HepG2 (cell line): ENCODE results near the gene CCSER2. TPM values are rescaled to one million over a fixed set of nuclear protein-coding genes. Genes with fewer than 3 reads are reported as not detected.

Experiments
- ATAC-seq: fragments of 200-7000 bp; cut with Tn5 transposase; 3 replicates; pipeline ENCODE4 v1.9.1; 2020; ENCODE audit warnings: mild to moderate bottlenecking, moderate library complexity
- BruUV-seq: library from RNA; stranded (reverse); fragments of 400-500 nt; replicated peaks from 2 replicates; lab custom pipeline; 2021; lab: Mats Ljungman, UMichigan
- CTCF ChIA-PET: fragments of 300-600 bp; formaldehyde crosslinking; extraction: SDS; loops from one replicate; lab custom pipeline; 2021; ENCODE audit warnings: low total read pairs, inconsistent platforms, low intra/inter-chr PET ratio; lab: Yijun Ruan, JAX
- POLR2A ChIA-PET: fragments of 350-600 bp; sonication (Branson Sonifier 250); formaldehyde crosslinking; loops from one replicate; lab custom pipeline; 2020; ENCODE audit warnings: antibody characterized with exemption, inconsistent platforms; lab: Yijun Ruan, JAX
- DNase-seq: peaks from one replicate; pipeline ENCODE4 v3.0.0-alpha.2; 2015; ENCODE audit warnings: low spot score
- FAIRE-seq: peaks from 3 replicates; lab custom pipeline; 2011; peaks lifted over from hg19 to GRCh38; lab: Jason Lieb, UNC
- H2AFZ ChIP-seq: one replicate; pipeline ENCODE4 v1.6.1; 2011; ENCODE audit warnings: low read length, inconsistent platforms
- H3K27ac ChIP-seq: fragments of 300-600 bp; 3 replicates; pipeline ENCODE4 v1.8.0; 2011; ENCODE audit warnings: mixed run types, mild to moderate bottlenecking, mixed read lengths, low read length, inconsistent platforms; ENCODE audit not compliant: insufficient read depth; ENCODE audit errors: extremely low read length
- H3K27me3 ChIP-seq, 2 experiments: fragments of 200-600 bp in 1 of 2; 2 replicates in 1 of 2; 3 replicates in 1 of 2; pipeline versions ENCODE4 v1.6.0 to v1.8.0; 2011; ENCODE audit warnings: low read length in 2 of 2, mild to moderate bottlenecking in 2 of 2, moderate library complexity in 2 of 2, inconsistent platforms in 1 of 2; ENCODE audit not compliant: insufficient read depth in 2 of 2, control insufficient read depth in 1 of 2
- H3K36me3 ChIP-seq, 2 experiments: fragments of 200-600 bp in 1 of 2; replicated peaks in 1 of 2; 2 replicates in 1 of 2; 3 replicates in 1 of 2; pipeline versions ENCODE4 v1.5.1 to v1.8.0; 2011; ENCODE audit warnings: low read length in 2 of 2, inconsistent platforms in 1 of 2; ENCODE audit not compliant: insufficient read depth in 2 of 2, control insufficient read depth in 1 of 2
- H3K4me1 ChIP-seq: 2 replicates; pipeline ENCODE4 v1.5.1; 2012; ENCODE audit warnings: low read length, inconsistent platforms; ENCODE audit not compliant: insufficient read depth
- H3K4me2 ChIP-seq: 2 replicates; pipeline ENCODE4 v1.6.0; 2011; ENCODE audit warnings: low read depth, low read length, inconsistent platforms
- H3K4me3 ChIP-seq, 3 experiments: fragments of 200-600 bp in 1 of 3; sonication (generic), shearing (Covaris generic) in 1 of 3; replicated peaks in 1 of 3; 2 replicates each; pipeline ENCODE4 v1.5.1; 2011 to 2016; ENCODE audit warnings: low read length in 3 of 3, inconsistent platforms in 2 of 3, low read depth in 2 of 3, mild to moderate bottlenecking in 2 of 3, control low read depth in 1 of 3, mixed read lengths in 1 of 3; ENCODE audit not compliant: insufficient read depth in 1 of 3
- H3K79me2 ChIP-seq: one replicate; pipeline ENCODE4 v1.6.1; 2011; ENCODE audit warnings: low read length, inconsistent platforms; ENCODE audit not compliant: insufficient read depth
- H3K9ac ChIP-seq: 2 replicates; pipeline ENCODE4 v1.6.0; 2011; ENCODE audit warnings: mild to moderate bottlenecking, low read depth, low read length, inconsistent platforms; ENCODE audit not compliant: insufficient read depth
- H3K9me3 ChIP-seq: 2 replicates; pipeline ENCODE4 v1.5.1; 2012; ENCODE audit warnings: mild to moderate bottlenecking, low read length
- H4K20me1 ChIP-seq: 2 replicates; pipeline ENCODE4 v1.6.0; 2011; ENCODE audit warnings: inconsistent platforms, mild to moderate bottlenecking, low read length, moderate library complexity; ENCODE audit not compliant: insufficient read depth
- AFF4 ChIP-seq: sonication (generic); formaldehyde crosslinking; IDR thresholded peaks from 2 replicates; pipeline ENCODE4 v1.4.0; 2020; ENCODE audit warnings: missing genetic modification reagents
- ATF7-NPFF ChIP-seq: sonication (generic); formaldehyde crosslinking; IDR thresholded peaks from 2 replicates; pipeline ENCODE4 v1.8.1; 2023; ENCODE audit warnings: mild to moderate bottlenecking, low read depth, missing genetic modification reagents, moderate library complexity
- ETS1 ChIP-seq: sonication (generic); formaldehyde crosslinking; IDR thresholded peaks from 2 replicates; pipeline ENCODE4 v1.4.0; 2020; ENCODE audit warnings: missing genetic modification reagents
- FOXP1 ChIP-seq, 2 experiments: fragments of 450-650 bp in 1 of 2; IDR thresholded peaks; 2 replicates each; pipeline ENCODE4 v1.6.1; 2017 to 2018; ENCODE audit warnings: antibody characterized with exemption in 1 of 2
- PCBP1 ChIP-seq: fragments of 200-400 bp; formaldehyde crosslinking; IDR thresholded peaks from 2 replicates; pipeline ENCODE4 v1.6.1; 2017; ENCODE audit warnings: mild to moderate bottlenecking, low read depth, low read length, borderline replicate concordance
- RBM39 ChIP-seq: fragments of 200-400 bp; formaldehyde crosslinking; IDR thresholded peaks from one replicate; pipeline ENCODE4 v1.6.1; 2018; ENCODE audit warnings: antibody characterized with exemption, mild to moderate bottlenecking, low read depth, low read length; ENCODE audit not compliant: poor library complexity, severe bottlenecking
- TARDBP ChIP-seq: sonication (generic); formaldehyde crosslinking; IDR thresholded peaks from 2 replicates; pipeline ENCODE4 v1.8.0; 2022; ENCODE audit warnings: mild to moderate bottlenecking, missing genetic modification reagents
- ZNF207 ChIP-seq: fragments of 450-650 bp; IDR thresholded peaks from 2 replicates; pipeline ENCODE4 v1.6.1; 2016; ENCODE audit warnings: antibody characterized with exemption, borderline replicate concordance
- ZNF564 ChIP-seq: sonication (generic); formaldehyde crosslinking; IDR thresholded peaks from 2 replicates; pipeline ENCODE4 v1.8.1; 2023; ENCODE audit warnings: mild to moderate bottlenecking, missing genetic modification reagents
- ZNF605 ChIP-seq: sonication (generic); formaldehyde crosslinking; IDR thresholded peaks from 2 replicates; pipeline ENCODE4 v1.8.0; 2022; ENCODE audit warnings: mild to moderate bottlenecking, missing genetic modification reagents
- WGBS: methylation state at CpG from one replicate; pipeline ENCODE4 v1.1.6; 2017; ENCODE audit warnings: low lambda C conversion rate; 5-methylcytosine and 5-hydroxymethylcytosine counted together
- in situ Hi-C: cut with HindIII; loops from 2 replicates; pipeline ENCODE4 v1.10.0; 2017; ENCODE audit warnings: low pct_unique_long_range_greater_than_20kb; ENCODE audit not compliant: extremely low pct_ligation_motif_present
- intact Hi-C: fragments of 100-400 bp; cut with micrococcal nuclease; formaldehyde crosslinking; loops from one replicate; pipeline ENCODE4 v1.10.0; 2022; ENCODE audit not compliant: unreplicated experiment
- polyA plus RNA-seq, 8 experiments: library from polyadenylated mRNA; depleted of rRNA in 3 of 8; stranded (reverse) in 7 of 8; unstranded in 1 of 8; fragments of >200 nt; fragmentation: Illumina TruSeq in 4 of 8; extraction: Trizol in 4 of 8; gene quantifications; 2 replicates each; pipeline versions ENCODE4 v1.2.1 to v1.2.3, GENCODE V29; 2011 to 2016; ENCODE audit warnings: low read depth in 4 of 8, missing spikeins in 1 of 8, mixed read lengths in 1 of 8; ENCODE audit not compliant: insufficient read depth in 1 of 8
- total RNA-seq, 5 experiments: library from RNA; depleted of rRNA; stranded (reverse); fragments of >200 nt; fragmentation: Illumina TruSeq; extraction: Trizol; gene quantifications; 2 replicates each; pipeline ENCODE4 v1.2.3, GENCODE V29; 2016; ENCODE audit warnings: low read depth in 1 of 5

CCSER2 gene
- total and polyA plus RNA-seq, 2 of the 13 experiments (the other 11 are each of a cell fraction or from before 2014, with no cell fraction given) = 13.3 to 17.2 TPM

- TF ChIP-seq ETS1 (CRISPR knock-in tag) = no peak
- no peak for TF ChIP-seq ZNF564
- TF ChIP-seq ATF7-NPFF (CRISPR knock-in tag) = no peak
- TF ChIP-seq ZNF605 = no peak
- no peak for TF ChIP-seq AFF4 (CRISPR knock-in tag)
- no peak for TF ChIP-seq ZNF207
- no peak for TF ChIP-seq TARDBP (CRISPR knock-in tag)
- no peak for TF ChIP-seq FOXP1 (IDR thresholded peaks at IDR 0.05)
- no peak for TF ChIP-seq FOXP1 (CRISPR knock-in tag; IDR thresholded peaks at IDR 0.05)
These were observed 124.9 kb downstream of the CCSER2 start (continued) for GRCh38 chr10:84453303-84453702.

GRCh38 chr10:84456126-84456525, 127.7 kb downstream of the CCSER2 start:
- Histone ChIP-seq H4K20me1 (no peaks in the 10 kb centered on the region), H3K4me3 (no peak overlapping the region), H3K9me3 (peaks cover 19% of the 10 kb centered on the region), H2AFZ (no peak overlapping the region), H3K4me1 (no peaks in the 10 kb centered on the region), H3K27ac (no peak overlapping the region), H3K9ac (no peak overlapping the region), H3K36me3 (peaks cover 0 to 11% of the 10 kb centered on the region in 2 experiments; a peak in 2 of 5 replicates), H3K79me2 (no peaks in the 10 kb centered on the region), H3K27me3 (no peaks in the 10 kb centered on the region), H3K4me2 (no peak overlapping the region)
- no TSS peak for BruUV-seq
- intact Hi-C loops = no loop called here
- no peak for ATAC-seq
- ChIA-PET POLR2A (no interaction called here), CTCF (no interaction called here)
- FAIRE-seq = no peak
- DNase-seq = no peak
- in situ Hi-C loops = no loop called here
- WGBS = 87% methylated on average over 2 of the region's 2 CpGs
- no peak for TF ChIP-seq PCBP1
- TF ChIP-seq RBM39 = no peak
